Ascending aorta (tissue), 2 donors: ENCODE data around the gene GMPS. TPM values are rescaled to one million over a fixed set of nuclear protein-coding genes. Genes with fewer than 3 reads are reported as not detected.

Experiments used
- DNase-seq, 2 donors: peaks; one replicate each; pipeline ENCODE4 v3.0.0-alpha.2; 2019; ENCODE audit warnings: low spot score in 2 of 2
- H3K27ac ChIP-seq, 2 donors: fragments of 200-600 bp; sonication (generic); one replicate each; pipeline ENCODE4 v1.5.1; 2016 to 2017; ENCODE audit warnings: mild to moderate bottlenecking in 1 of 2
- H3K27me3 ChIP-seq: fragments of 200-600 bp; sonication (generic); one replicate; pipeline ENCODE4 v1.5.1; 2017
- H3K36me3 ChIP-seq, 2 donors: fragments of 200-600 bp; sonication (generic); one replicate each; pipeline ENCODE4 v1.5.1; 2016
- H3K4me1 ChIP-seq, 2 donors: fragments of 200-600 bp; sonication (generic); one replicate each; pipeline ENCODE4 v1.5.1; 2016 to 2017; ENCODE audit warnings: mild to moderate bottlenecking in 1 of 2
- H3K4me3 ChIP-seq, 2 donors: fragments of 200-600 bp; sonication (generic); one replicate each; pipeline ENCODE4 v1.5.1; 2016 to 2017; ENCODE audit warnings: mild to moderate bottlenecking in 1 of 2
- H3K9me3 ChIP-seq, 2 donors: fragments of 200-600 bp; sonication (generic); one replicate each; pipeline ENCODE4 v1.5.1; 2016
- CTCF ChIP-seq, 3 experiments: fragments of 200-600 bp in 2 of 3; fragments of 450-650 bp in 1 of 3; sonication (generic) in 2 of 3; IDR thresholded peaks; one replicate each; pipeline ENCODE4 v1.5.1; 2016 to 2019; ENCODE audit warnings: antibody characterized with exemption in 3 of 3, mild to moderate bottlenecking in 1 of 3, moderate library complexity in 1 of 3
- intact Hi-C: fragments of 100-400 bp; cut with DNase I; formaldehyde crosslinking; loops from one replicate; pipeline ENCODE4 v1.15.1; 2023
- total RNA-seq: library from RNA; depleted of rRNA; stranded (reverse); fragments of >200 nt; gene quantifications from one replicate; pipeline ENCODE4 v1.1.0, GENCODE V29; 2016

The GMPS gene
- total RNA-seq, 1 donor from 2014 or later: 17.8 TPM

- TF ChIP-seq CTCF (IDR thresholded peaks at IDR 0.05): no peak
- Histone ChIP-seq H3K27ac (no peak overlapping the region), H3K9me3 (no peaks in the 10 kb centered on the region), H3K4me1 (peaks cover 0 to 15% of the 10 kb centered on the region in 2 donors), H3K4me3 (no peak overlapping the region), H3K27me3 (no peaks in the 10 kb centered on the region), H3K36me3 (peaks cover 4 to 14% of the 10 kb centered on the region in 2 donors)
- no peak for DNase-seq
- intact Hi-C loops: no loop called here
These were observed 19.5 kb downstream of the GMPS start for GRCh38 chr3:155889952-155890351.

- intact Hi-C loops: no loop called here
- no peaks in the 10 kb centered on the region for H3K27me3 ChIP-seq
These were observed 20.3 kb downstream of the GMPS start for GRCh38 chr3:155890671-155891190.

GRCh38 chr3:155891321-155891720 lies 20.9 kb downstream of the GMPS start:
- Histone ChIP-seq H3K9me3 (no peaks in the 10 kb centered on the region), H3K27me3 (no peaks in the 10 kb centered on the region), H3K4me1 (peaks cover 0 to 15% of the 10 kb centered on the region in 2 donors), H3K27ac (no peak overlapping the region), H3K4me3 (no peak overlapping the region), H3K36me3 (peaks cover 10 to 28% of the 10 kb centered on the region in 2 donors)
- DNase-seq: no peak
- intact Hi-C loops: no loop called here
- TF ChIP-seq CTCF (IDR thresholded peaks at IDR 0.05): no peak

More at GRCh38 chr3:155890671-155891190, 20.3 kb downstream of the GMPS start:
- no peaks in the 10 kb centered on the region for H3K9me3 ChIP-seq
- H3K4me1 ChIP-seq: peaks cover 0 to 15% of the 10 kb centered on the region in 2 donors
- TF ChIP-seq CTCF (IDR thresholded peaks at IDR 0.05): no peak
- peaks cover 10 to 22% of the 10 kb centered on the region in 2 donors for H3K36me3 ChIP-seq
- DNase-seq: no peak
- H3K4me3 ChIP-seq: no peak overlapping the region
- H3K27ac ChIP-seq: no peak overlapping the region

GRCh38 chr3:155895379-155895900 lies 25.0 kb downstream of the GMPS start:
- no peaks in the 10 kb centered on the region for H3K27me3 ChIP-seq
- TF ChIP-seq CTCF (IDR thresholded peaks at IDR 0.05): no peak
- H3K27ac ChIP-seq: no peak overlapping the region
- H3K36me3 ChIP-seq: peaks cover 20 to 53% of the 10 kb centered on the region in 2 donors
- no peak for DNase-seq
- no peak overlapping the region for H3K4me3 ChIP-seq
- H3K9me3 ChIP-seq: no peaks in the 10 kb centered on the region
- intact Hi-C loops: no loop called here
- peaks cover 0 to 4% of the 10 kb centered on the region in 2 donors for H3K4me1 ChIP-seq

- TF ChIP-seq CTCF (IDR thresholded peaks at IDR 0.05): no peak
- H3K27ac ChIP-seq: no peak overlapping the region
These were observed 36.5 kb downstream of the GMPS start for GRCh38 chr3:155906900-155907299.

More at GRCh38 chr3:155906900-155907299, 36.5 kb downstream of the GMPS start:
- no peaks in the 10 kb centered on the region for H3K9me3 ChIP-seq
- DNase-seq: no peak
- H3K4me3 ChIP-seq: no peak overlapping the region
- peaks cover 25 to 62% of the 10 kb centered on the region in 2 donors for H3K36me3 ChIP-seq
- H3K27me3 ChIP-seq: no peaks in the 10 kb centered on the region
- peaks cover 0 to under 1% of the 10 kb centered on the region in 2 donors for H3K4me1 ChIP-seq
- intact Hi-C loops: no loop called here
